Lower leg skin (tissue), 4 donors: ENCODE results near the gene FOXP3. TPM values are rescaled to one million over a fixed set of nuclear protein-coding genes. Genes with fewer than 3 reads are reported as not detected.
A peak's percentile ranks its signal among the peaks of the same experiment; 100 is the strongest.

Source experiments
- DNase-seq, 2 donors: peaks; one replicate each; pipeline ENCODE4 v3.0.0-alpha.2; 2019; ENCODE audit warnings: low spot score in 2 of 2
- H3K4me3 ChIP-seq: fragments of 200-600 bp; sonication (generic); 2 replicates; pipeline ENCODE4 v1.5.1; 2017; ENCODE audit warnings: mild to moderate bottlenecking, low read depth; ENCODE audit not compliant: poor library complexity, severe bottlenecking
- CTCF ChIP-seq, 3 donors: fragments of 450-650 bp; IDR thresholded peaks; one replicate each; pipeline ENCODE4 v1.5.1; 2016; ENCODE audit warnings: antibody characterized with exemption in 3 of 3, mild to moderate bottlenecking in 3 of 3, moderate library complexity in 2 of 3
- POLR2A ChIP-seq, 2 donors: fragments of 450-650 bp; IDR thresholded peaks; one replicate each; pipeline ENCODE4 v1.6.1; 2016 to 2017; ENCODE audit warnings: antibody characterized with exemption in 2 of 2, mild to moderate bottlenecking in 1 of 2, moderate library complexity in 1 of 2
- WGBS, 2 donors: methylation state at CpG; one replicate each; pipeline ENCODE4 v1.1.5; 2018; 5-methylcytosine and 5-hydroxymethylcytosine counted together
- intact Hi-C: fragments of 100-400 bp; cut with DNase I; formaldehyde crosslinking; loops from one replicate; pipeline ENCODE4 v1.15.0; 2023; ENCODE audit warnings: low total_unique reads
- total RNA-seq, 4 donors: library from RNA; depleted of rRNA; stranded (reverse); fragments of >200 nt; gene quantifications; one replicate each; pipeline ENCODE4 v1.1.0, GENCODE V29; 2016

FOXP3 gene
- total RNA-seq, 4 donors from 2014 or later, result 0.69 to 1.1 (median 0.92) TPM

GRCh38 chrX:49233887-49234555 lies 30.5 kb downstream of the FOXP3 start:
- H3K4me3 ChIP-seq, result no peak overlapping the region
- DNase-seq, result no peak
- TF ChIP-seq POLR2A (IDR thresholded peaks at IDR 0.05) (no peak), CTCF (IDR thresholded peaks at IDR 0.05) (no peak)
- intact Hi-C loops, result no loop called here
- WGBS, 2 donors, result 73 to 74% methylated on average over 8 to 53 of the region's 56 CpGs

DNA sequence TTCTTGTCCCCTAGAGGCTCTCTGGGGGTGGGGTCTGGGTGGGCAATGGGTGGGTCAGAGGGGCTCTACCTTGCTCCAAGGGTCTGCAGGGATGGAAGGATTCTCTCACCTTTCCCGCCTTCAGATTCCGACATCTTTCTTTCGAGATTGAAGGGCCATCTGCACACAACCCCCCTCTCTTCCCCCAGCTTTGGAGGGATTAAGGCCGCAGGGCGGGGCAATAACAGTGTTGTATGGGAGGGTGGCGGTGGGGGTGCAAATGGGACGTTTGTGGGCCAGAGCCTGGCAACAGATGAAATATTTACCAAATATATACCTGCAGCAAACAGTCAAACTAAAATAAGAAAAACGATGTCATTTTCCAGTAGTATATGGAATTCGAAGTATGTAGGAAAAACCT lies 31.3 kb downstream of the FOXP3 start, which contains the start of gene CACNA1F:
Gene CACNA1F (minus strand): TSS at position 165 of the 400 bp plus-strand sequence. CDS start 31 bp downstream, at position 134.
- 71 to 79% methylated on average over 9 of the region's 9 CpGs for WGBS, 2 donors
- no peak within 1 kb of the TSS for H3K4me3 ChIP-seq

DNA sequence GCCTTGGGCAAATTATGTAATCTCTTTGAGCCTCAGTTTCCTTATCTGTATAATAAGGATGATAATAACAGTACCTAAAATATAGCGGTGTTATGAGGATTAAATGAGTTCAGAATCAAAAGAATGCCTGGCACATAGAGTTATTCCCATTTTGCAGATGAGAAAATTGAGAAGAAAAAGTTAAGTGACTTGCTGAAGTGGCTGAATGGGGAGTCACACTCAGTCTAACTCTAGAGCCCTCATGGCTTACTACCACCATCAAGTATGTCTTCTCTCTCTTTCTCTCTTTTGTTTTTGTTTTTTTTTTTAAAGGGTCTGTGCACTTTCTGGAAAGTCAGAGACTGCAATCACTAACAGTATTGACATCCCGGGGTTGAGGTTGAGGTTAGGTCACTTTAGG lies 32.0 kb downstream of the FOXP3 start:
- intact Hi-C loops, result no loop called here
- 80 to 95% methylated on average over 2 of the region's 2 CpGs for WGBS, 2 donors
- H3K4me3 ChIP-seq, result no peak overlapping the region
- DNase-seq, result no peak
- TF ChIP-seq POLR2A (IDR thresholded peaks at IDR 0.05) (no peak), CTCF (IDR thresholded peaks at IDR 0.05) (no peak)

More for the DNA sequence above, 31.3 kb downstream of the FOXP3 start, which contains the start of gene CACNA1F:
- intact Hi-C loops, result no loop called here
- no peak for TF ChIP-seq CTCF (IDR thresholded peaks at IDR 0.05)
- no peak for TF ChIP-seq POLR2A (IDR thresholded peaks at IDR 0.05)
- no peak for DNase-seq

GRCh38 chrX:49231333-49232000 lies 33.0 kb downstream of the FOXP3 start:
- no peak for DNase-seq
- WGBS, 2 donors, result 84 to 89% methylated on average over 4 to 10 of the region's 10 CpGs
- H3K4me3 ChIP-seq, result no peak overlapping the region
- intact Hi-C loops, result no loop called here
- TF ChIP-seq CTCF (IDR thresholded peaks at IDR 0.05), result no peak
- TF ChIP-seq POLR2A (IDR thresholded peaks at IDR 0.05), result no peak

DNA sequence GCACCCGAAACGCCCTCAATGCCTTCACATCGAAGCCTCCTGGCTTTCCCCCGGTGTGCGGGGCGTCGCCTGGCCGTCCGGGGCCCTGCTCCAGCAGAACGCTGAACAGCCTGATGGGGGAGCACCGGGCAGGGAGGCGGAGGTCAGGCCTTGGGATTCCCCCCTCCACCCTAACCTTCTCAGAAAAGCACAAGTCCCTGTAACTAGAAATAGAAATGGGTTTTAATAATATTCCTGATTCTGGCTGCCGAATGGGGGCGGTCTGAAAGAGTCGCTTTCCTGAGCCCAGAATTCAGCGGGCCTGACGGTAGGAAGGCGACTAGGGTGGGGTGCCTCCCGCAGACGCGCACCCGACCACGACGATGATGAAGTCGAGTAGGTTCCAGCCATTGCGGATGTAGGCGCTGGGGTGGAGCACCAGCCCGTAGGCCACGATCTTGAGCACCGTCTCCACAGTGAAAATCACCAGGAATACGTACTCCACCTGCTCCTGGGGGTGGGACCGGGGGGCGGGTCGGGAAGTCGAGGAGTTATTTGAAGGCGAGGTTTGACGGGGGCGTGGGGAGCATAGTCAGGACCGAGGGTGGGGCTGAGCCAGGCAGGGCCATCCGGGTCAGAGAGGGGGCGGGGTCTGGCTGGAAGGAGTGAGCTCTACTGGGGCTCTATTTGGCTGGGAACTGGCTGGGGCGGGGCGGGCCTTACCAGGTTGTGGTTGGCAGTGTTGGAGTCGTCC lies 33.8 kb downstream of the FOXP3 start:
- intact Hi-C loops, result no loop called here
- no peak overlapping the region for H3K4me3 ChIP-seq
- TF ChIP-seq POLR2A (IDR thresholded peaks at IDR 0.05) (no peak), CTCF (IDR thresholded peaks at IDR 0.05) (no peak)
- whole genome bisulfite sequencing, 2 donors, result 3 to 37% methylated on average over 20 to 44 of the region's 44 CpGs
- peak; percentile 59 to 92 for DNase-seq
